ENCODE data around the gene TM6SF1. TPM values are rescaled to one million over a fixed set of nuclear protein-coding genes. Genes with fewer than 3 reads are reported as not detected.

Gene TM6SF1
- total and polyA plus RNA-seq, 9 of the 15 experiments (the other 6 are each of a cell fraction or from before 2014, with no cell fraction given), result 1.0 to 5.6 (median 3.5) TPM

DNA sequence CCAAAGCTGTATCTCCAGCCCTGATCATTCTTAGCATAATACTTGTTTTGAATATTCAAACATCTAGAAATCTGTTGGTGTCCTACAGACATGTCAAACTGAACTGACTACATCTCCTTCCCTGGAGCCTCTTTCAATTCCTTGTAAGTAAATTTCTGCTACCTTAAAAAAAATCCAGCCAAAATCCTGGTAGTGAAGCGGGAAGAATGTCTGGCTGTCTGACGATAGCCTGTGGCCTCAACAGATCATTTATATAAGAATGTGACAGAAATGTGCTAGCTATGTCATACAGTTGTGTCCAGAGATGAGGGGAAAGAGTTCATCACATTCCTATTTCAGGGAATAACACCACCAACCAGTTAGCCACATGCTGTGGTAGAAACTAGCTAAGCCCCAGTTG lies 18.6 kb upstream of the TM6SF1 start:
- ATAC-seq, result no peak
- Histone ChIP-seq H3K27ac (ENCODE audit: extremely low read depth, low read depth, low read length) (no peak overlapping the region), H3K79me2 (ENCODE audit: control insufficient read depth, insufficient read depth, low read length) (no peaks in the 10 kb centered on the region), H3K27me3 (ENCODE audit: control insufficient read depth in 2 of 2, insufficient read depth in 2 of 2, low read length in 2 of 2) (no peaks in the 10 kb centered on the region), H3K4me1 (replicated peaks in 1 of 2; ENCODE audit: control insufficient read depth in 2 of 2, insufficient read depth in 2 of 2, low read length in 2 of 2) (peaks cover 6 to 23% of the 10 kb centered on the region in 2 experiments; a peak in 4 of 5 replicates), H3K9me1 (ENCODE audit: control insufficient read depth, insufficient read depth, low read length) (no peaks in the 10 kb centered on the region), H2AFZ (ENCODE audit: low read depth, low read length) (no peak overlapping the region), H3K9ac (ENCODE audit: insufficient read depth in 1 of 2, low read depth in 2 of 2, low read length in 2 of 2) (no peak overlapping the region), H4K20me1 (replicated peaks; ENCODE audit: control insufficient read depth, insufficient read depth, low read length) (no peaks in the 10 kb centered on the region), H3K9me3 (replicated peaks; ENCODE audit: control insufficient read depth, insufficient read depth, low read depth, low read length) (no peaks in the 10 kb centered on the region), H3K4me2 (ENCODE audit: insufficient read depth, low read length) (no peak overlapping the region), H3K36me3 (ENCODE audit: control insufficient read depth, insufficient read depth, low read length) (no peaks in the 10 kb centered on the region), H3K4me3 (no peak overlapping the region)
- no peak for DNase-seq (ENCODE audit: extremely low read depth in 1 of 4, low spot score in 3 of 4)
- FAIRE-seq, result no peak
- intact Hi-C loops (cut with micrococcal nuclease) (no loop called here), in situ Hi-C loops (cut with MboI) (no loop called here)
- ChIA-PET POLR2A (interaction anchor here (1.4 kb wide), 1 partner anchor 9 kb away, joined by 5 read pairs; no protein-coding TSS in a partner anchor), CTCF (ENCODE audit: low intra/inter-chr PET ratio) (no interaction called here)
- WGBS (ENCODE audit: insufficient coverage, low coverage, missing lambda C conversion rate), result 69% methylated on average over 2 of the region's 2 CpGs
- TF ChIP-seq ARHGAP35 (IDR thresholded peaks at IDR 0.05; ENCODE audit: partially characterized antibody) (no peak), CREBBP (IDR thresholded peaks at IDR 0.05; ENCODE audit: low read depth, low read length) (no peak), SMAD2 (IDR thresholded peaks at IDR 0.05; ENCODE audit: low read depth, low read length) (no peak), KLF13 (tag; IDR thresholded peaks at IDR 0.05; ENCODE audit: borderline replicate concordance, low read depth) (no peak), ZNF197 (CRISPR knock-in tag; IDR thresholded peaks at IDR 0.05; ENCODE audit: low read depth) (no peak), CBX2 (IDR thresholded peaks at IDR 0.05; ENCODE audit: insufficient read depth, low read length, poor library complexity, severe bottlenecking) (no peak), TAF9B (IDR thresholded peaks at IDR 0.05; ENCODE audit: partially characterized antibody) (no peak), MCM3 (IDR thresholded peaks at IDR 0.05) (no peak), COPS2 (conservative IDR thresholded peaks at IDR 0.05) (no peak), NR4A1 (CRISPR knock-in tag; IDR thresholded peaks at IDR 0.05) (no peak), NR4A1 (tag; IDR thresholded peaks at IDR 0.05) (no peak), ZNF324 (CRISPR knock-in tag; IDR thresholded peaks at IDR 0.05) (no peak), ASH1L (IDR thresholded peaks at IDR 0.05; ENCODE audit: borderline replicate concordance, low read depth, partially characterized antibody) (no peak), SRF (CRISPR knock-in tag; IDR thresholded peaks at IDR 0.05) (no peak), NCOA1 (IDR thresholded peaks at IDR 0.05; ENCODE audit: low read depth) (no peak), YY1 (IDR thresholded peaks at IDR 0.05; ENCODE audit: borderline replicate concordance in 1 of 3, control insufficient read depth in 1 of 3, extremely low read depth in 1 of 3, insufficient read depth in 3 of 3, insufficient read length in 1 of 3, insufficient replicate concordance in 2 of 3, low read depth in 1 of 3, low read length in 2 of 3) (no peak)
- TF ChIP-seq, protein P1, sequence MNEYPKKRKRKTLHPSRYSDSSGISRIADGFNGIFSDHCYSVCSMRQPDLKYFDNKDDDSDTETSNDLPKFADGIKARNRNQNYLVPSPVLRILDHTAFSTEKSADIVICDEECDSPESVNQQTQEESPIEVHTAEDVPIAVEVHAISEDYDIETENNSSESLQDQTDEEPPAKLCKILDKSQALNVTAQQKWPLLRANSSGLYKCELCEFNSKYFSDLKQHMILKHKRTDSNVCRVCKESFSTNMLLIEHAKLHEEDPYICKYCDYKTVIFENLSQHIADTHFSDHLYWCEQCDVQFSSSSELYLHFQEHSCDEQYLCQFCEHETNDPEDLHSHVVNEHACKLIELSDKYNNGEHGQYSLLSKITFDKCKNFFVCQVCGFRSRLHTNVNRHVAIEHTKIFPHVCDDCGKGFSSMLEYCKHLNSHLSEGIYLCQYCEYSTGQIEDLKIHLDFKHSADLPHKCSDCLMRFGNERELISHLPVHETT (CRISPR knock-in tag; conservative IDR thresholded peaks at IDR 0.05 in 1 of 2, IDR thresholded peaks at IDR 0.05 in 1 of 2), result no peak
- BruUV-seq (replicated peaks), result no TSS peak

Measured in K562 (cell line).